Measurements from ENCODE around the gene FAM193B.

Gene FAM193B

DNA sequence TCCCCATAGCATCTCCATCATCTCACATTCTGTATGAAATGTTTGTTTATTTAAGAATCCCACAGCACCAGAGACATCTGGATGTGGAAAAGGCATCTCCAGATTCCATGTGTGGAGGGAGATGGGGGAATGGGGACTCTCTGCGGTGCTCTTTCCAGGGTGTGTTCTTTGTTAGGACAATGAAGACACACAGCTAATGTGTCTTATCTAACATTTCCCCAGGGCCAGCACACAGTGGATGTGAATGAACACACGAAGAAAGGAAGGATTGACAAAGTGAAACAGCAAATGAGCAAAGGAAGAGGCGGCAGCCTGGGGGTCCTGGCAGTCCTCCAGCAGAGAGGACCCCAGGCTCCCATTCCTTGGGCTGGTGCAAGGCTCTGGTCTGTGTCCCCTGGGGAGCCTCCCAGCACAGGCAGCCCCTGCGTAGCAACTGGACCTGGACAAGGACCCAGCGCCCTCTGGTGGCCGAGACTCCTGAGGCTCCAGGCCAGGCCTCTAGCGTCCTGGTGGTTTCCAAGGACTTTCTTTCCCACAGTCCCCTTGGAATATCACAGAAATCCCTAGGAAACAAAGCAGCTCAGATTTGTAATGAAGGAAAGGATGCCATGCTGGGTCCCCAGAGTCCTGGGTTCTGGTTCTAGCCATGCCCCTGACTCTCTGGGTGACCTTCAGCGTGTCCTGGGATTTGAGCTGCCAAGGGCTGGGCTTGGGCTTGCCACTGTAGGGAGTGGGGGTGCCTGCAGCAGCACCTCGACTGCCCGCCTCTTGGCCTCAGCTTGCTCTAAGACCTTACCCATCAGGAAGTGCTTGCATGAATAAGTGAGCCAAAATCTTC lies 53.5 kb downstream of the FAM193B start:
- DNase-seq (ENCODE audit: low read depth): peak; percentile 82

DNA sequence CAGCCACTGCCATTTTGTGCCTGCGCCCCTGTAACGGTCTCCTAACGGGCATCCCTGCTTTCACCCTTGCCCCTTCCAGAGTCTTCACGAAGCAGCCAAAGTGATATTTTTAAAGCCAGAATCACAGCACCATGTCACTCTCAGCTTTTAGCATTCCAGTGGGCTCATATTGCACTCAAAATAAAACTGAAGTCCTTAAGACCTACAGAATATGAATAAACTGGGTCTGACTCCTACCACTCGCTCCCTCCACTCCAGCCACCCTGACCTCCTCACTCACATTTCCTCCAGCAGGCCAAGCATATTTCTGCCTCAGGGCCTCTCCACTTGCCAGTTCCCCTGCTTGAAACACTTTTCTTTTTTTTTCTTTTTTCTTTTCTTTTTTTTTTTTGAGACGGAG lies 54.5 kb downstream of the FAM193B start:
- no peak for DNase-seq (ENCODE audit: low read depth)

DNA sequence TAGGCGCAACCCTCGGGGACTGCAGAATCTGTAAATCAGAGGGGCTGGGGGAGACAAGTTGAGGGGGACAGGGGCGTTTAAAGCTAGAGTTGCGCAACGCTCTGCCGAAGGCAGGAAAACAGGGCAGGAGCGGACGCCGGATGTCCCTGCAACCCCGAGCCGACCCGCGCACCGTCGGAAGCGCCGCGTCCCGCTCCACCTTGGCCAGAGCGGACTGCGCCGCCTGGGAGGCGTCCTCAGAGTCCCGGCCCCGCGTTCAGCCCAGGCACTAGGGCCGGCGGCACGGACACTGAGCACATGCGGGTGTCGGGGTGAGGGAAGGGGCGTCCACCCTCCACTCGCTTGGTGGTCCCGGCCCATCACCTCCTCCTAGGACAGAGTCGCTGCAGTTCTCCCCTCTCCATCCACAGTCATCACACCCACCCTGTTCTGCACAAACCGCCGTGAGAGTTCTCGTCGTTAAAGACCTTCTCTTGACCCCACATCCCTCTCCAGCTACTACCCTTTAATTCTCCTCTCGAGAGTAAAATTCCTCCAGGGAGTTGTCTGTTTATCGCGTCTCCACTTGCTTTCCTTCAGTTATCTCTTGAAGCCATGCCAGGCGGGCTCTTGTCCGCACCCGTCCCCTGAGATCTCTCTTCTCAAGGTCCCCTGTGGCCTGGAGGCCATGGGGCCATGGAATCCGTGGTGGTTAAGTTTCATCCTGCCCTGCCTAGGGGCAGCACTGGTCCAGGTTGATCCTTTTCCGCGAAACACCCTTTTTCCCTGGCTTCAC lies 56.2 kb downstream of the FAM193B start:
- no peak for DNase-seq (ENCODE audit: low read depth)

DNA sequence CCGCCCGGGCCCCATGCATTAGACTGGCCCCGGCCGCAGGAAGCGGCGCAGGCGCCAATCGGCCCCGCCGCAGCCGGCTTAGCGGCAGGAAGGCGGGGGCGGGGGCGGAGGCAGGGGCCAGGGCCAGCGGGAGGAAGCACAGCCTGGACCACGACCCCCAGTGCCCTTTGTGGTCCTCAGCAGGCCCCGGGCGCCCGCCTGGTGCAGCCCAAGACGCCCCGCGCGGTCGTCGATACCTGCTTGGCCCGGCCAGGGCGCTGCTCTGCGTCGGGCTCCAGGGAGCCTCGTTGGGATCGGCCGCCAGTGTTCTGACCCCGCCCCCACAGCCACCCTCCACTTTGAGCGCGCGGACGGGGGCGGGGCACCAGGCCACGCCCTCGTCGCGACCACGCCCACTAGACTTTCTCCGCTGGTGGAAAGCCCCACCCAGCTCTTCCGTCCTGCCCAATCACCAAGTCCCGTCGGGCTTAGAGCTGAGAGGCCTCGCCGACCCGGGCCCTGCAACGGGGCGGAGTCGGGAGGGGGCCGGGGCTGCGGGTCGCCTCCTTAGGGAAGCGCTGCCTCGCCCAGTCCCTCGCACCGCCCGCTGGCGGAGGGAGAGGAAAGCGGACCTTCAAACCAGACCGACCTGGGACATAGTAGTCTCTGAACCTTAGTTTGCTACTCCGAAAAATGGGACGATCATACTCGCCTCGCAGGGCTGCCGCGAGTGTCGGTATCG lies 56.9 kb downstream of the FAM193B start, which contains the start of gene PDLIM7:
PDLIM7 (minus strand) TSS at position 313 of the 721 bp plus-strand sequence. CDS start 1,092 bp downstream, outside the sequence.
- DNase-seq (ENCODE audit: low read depth): peak; percentile 86

DNA sequence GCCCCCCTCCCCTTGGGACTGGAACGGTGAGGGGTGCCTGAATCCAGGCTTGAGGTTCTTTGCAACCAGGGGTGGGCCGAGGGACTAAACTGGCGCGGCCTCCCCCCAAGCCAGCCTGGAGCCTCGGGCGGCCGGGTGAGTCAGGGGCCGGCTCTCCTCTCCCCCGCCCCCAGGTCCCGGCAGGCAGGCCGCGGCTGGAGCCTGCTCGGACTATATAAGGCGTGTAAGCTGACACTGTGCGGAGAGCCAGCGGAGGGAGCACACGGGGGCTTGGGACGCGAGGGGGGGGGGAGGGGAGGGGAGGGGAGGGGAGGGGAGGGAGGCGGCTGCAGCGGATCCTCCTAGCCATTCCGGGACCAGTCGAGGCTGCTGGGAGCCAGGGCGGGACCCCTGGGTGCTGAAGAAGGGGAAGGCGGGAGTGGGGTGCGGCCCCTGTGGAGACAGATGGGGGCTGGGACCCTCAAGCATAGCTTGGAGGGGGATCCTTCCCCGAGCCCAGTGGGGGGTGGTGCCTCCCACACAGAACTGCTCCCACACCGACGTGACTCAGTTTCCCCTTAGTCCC lies 57.6 kb downstream of the FAM193B start:
- DNase-seq (ENCODE audit: low read depth): no peak

DNA sequence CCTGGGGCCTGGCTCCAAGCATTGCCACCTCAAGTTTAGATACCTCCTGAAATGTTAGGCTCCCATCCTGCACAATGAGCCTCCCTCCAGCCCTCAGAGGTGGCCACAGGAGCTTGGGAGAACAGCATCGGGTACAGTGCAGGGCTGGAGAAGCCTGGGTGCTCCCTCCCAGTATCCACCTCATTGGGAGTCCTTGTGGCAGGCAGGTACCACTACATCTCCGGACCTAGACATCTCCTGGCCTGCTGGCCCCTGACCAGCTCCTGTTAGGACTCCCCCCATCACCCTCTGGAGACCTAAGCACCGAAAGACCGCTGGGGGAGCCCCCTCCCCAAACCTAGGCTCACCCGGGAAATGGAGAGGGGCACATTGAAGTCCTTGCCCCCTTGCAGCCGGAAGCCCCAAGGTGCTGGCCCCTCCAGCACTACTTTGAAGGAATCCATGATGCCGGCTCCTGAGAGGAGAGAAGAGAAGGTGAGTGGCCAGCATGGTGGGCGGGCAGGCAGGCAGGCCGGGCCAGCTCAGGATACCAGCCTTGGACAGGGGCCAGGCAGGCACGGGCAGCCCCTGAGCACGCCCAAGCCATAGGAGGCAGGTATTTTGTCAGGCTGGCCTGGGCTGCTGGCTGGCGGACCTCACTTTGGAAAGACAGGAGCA lies 58.2 kb downstream of the FAM193B start:
- DNase-seq (ENCODE audit: low read depth): no peak

DNA sequence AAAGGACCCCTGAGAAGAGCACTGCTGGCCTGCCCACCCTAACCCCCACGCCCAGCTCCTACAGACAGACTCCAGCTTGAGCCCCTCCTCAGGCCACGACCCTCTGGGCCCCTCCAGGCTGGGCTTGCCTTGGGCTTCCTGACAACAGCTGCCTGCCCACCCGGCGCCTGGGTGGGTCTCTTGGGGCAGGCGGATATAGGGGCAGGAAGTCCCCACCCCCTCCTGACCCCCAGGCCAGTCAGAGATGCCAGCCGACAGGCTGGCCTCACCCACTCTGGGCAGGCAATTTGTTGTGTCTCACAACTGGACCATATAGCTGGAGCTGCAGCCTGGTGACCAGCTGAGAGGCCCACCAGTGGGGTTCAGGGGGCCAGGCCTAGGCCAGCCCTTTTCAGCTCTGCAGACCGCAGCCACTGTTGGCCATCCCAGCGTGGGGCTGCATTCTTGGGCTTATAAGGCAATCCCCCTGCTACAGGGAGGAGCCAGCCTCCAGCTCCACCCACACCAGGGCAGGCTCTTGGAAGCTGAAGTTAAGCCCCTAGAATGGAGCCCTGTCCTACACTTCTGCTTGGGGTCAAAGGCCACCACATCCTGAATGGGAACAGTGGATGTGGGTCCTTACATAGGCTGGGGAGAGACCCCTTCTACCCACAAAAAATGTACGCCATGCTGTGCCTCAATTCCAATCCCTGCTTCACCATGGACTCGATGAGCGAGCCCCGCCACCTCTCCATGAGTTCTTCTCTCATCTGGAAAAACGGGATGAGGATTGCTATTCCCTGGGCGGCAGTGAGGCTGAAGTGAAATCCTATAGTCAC lies 58.9 kb downstream of the FAM193B start:
- no peak for DNase-seq (ENCODE audit: low read depth)

DNA sequence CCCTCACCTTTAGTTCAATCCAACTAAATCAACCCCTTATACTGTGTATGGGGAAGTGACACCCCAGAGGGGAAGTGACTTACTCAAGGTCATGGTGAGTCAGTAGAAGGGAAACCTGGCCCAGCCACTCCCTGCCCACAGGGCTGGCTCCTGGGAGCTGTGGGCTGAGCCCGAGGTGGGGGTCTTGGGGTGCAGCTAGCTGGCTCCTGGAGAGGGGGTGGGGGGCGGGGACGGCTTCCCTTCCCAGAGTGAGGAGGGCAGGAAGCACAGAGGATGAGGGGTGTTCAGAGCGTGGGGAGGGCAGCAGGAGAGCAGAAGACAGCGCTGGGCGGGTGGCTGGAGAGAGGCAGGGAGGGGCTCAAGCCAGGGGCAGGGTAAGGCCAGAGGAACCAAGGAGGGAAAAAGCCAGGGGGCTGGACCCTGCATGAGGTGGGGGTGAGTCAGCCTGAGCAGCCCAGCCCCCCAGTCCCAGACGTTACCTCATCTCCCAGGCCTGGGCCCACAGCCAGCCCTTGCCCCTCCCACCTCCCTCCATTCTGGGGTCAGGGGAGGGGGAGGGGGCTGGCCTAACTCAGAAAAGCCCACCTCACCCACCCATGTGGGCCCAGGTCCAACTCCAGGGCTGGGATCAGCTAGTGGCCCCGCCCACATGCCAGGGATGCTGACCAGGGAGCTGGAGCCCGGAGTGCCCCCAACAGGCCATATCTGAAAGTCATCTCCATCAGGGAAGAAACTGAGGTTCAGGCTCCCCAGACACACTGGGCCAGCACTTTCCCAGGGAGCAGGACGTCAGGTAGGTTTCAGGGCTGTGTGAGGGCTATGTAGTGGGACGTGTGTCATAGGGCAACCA lies 59.8 kb downstream of the FAM193B start:
- DNase-seq (ENCODE audit: low read depth): no peak

DNA sequence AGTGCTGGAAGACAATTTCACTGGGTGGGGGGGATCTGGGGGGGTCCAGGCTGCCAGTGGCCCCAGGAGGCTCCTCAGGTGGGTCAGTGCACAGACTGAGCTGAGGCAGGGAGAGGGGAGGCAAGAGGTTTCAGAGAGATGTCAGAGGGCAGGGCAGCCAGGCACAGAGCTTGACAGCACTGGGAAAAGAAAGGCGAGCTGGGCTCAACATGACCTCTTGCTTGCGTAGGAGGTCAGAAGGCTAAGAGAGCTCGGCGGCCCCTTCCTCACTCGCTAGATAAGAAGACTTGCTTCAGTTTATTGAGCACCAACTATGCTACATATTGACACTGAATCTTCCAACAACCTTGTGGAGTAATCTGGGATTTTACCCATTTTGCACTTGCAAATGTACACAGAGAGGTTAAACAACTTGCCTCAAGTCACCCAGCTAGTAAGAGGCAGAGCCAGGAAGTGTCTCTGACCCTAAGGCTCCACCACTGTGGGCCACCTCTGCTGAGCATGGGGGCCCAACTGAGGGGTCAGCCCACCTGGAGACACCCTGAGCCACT lies 60.5 kb downstream of the FAM193B start:
- no peak for DNase-seq (ENCODE audit: low read depth)

DNA sequence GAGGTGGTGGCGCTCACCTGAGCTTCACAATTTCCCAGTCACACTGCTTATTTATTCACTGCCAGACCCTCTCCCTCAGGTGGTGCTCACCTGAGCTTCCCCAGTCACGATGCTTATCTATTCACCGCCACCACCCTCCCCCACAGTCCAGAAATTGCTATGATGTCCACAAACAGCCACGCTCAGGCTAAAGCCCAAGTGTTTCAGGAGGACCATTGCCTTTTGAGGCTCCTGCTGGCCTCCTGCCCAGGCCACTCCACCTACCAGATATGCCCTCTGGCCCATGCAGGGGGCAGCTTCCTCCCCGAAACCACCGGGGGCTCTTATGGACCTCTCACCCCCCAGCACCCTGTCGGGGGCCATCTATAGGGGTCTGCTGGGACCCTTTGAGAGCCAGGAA lies 61.5 kb downstream of the FAM193B start:
- no peak for DNase-seq (ENCODE audit: low read depth)

DNA sequence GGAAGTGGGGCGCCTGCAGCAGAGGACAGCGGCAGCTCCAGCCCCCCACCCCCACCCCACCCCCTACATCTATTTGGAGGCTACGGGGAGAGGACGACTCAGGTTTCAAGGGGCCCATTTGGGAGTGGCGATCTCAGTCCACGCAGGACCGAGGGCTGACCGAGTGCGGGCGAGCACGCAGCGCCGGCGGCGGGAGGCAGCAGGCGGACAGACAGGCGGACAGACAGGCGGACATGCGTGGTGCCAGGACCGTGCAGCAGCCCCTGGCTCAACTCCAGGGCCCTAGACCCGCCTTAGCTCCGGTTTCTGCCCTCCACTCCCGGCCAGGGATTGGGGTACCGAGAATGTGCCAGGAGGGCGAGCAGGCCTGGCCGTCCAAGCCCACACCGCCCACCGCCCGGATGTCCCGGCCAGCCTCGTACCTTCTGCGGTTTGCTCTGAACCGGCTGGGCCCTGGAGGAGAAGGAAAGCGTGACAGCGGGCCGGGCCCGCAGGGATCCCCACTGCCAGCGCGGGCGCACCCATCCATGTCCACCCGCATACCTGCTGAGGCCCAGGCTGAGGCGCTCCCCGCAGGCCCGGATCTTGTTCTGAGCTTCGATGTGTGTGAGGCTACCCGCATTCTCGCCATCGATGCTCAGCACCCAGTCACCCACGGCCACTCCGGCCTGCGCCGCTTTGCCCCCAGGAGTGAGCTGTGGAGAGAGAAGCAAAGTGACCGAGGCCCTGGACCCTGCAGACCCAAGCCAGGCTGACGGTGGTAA lies 62.2 kb downstream of the FAM193B start:
- no peak for DNase-seq (ENCODE audit: low read depth)

DNA sequence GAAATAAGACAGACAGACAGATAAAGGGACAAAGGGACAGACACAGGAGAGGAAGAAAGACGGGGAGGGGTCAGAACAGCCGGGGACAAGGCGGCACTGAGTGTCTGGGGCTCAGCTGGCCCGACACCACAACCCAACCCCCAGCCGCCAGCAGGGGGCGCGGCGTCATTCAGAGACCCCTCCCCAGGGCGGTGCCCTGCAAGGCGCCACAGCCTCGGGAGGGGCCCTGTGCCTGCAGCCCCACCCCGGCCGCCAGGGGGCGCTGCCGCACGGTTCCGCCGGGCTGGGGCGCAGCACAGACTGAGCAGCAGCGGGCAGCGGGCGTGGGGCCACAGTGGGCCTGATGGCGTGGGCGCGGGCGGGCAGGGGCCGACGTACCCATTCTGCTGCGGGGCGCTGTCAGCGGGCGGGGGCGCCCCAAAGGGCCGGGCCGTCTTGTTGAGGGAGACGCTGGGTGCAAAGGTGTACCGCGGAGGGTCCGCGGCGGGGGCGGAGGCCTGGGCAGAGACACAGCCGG lies 62.9 kb downstream of the FAM193B start:
- no peak for DNase-seq (ENCODE audit: low read depth)

DNA sequence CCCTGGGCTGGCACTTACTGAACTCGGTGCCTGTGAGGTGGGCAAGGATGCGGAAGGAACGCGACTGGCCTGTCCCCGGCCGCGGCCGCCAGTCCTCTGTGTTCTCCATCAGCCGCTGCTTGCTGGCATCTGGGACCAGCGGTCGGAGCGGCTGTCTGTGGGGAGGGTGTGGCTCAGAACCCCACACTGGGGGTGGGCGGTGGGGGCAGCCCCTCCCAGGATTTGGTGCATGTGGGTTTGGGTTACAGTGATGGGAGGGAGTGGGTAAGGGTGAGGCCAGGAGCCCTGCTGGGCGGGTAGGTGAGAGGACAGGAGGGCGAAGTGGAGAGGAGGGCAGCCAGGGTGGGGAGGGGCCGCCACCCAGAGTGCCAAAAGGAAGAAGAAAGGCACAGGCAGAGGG lies 63.4 kb downstream of the FAM193B start:
- no peak for DNase-seq (ENCODE audit: low read depth)

DNA sequence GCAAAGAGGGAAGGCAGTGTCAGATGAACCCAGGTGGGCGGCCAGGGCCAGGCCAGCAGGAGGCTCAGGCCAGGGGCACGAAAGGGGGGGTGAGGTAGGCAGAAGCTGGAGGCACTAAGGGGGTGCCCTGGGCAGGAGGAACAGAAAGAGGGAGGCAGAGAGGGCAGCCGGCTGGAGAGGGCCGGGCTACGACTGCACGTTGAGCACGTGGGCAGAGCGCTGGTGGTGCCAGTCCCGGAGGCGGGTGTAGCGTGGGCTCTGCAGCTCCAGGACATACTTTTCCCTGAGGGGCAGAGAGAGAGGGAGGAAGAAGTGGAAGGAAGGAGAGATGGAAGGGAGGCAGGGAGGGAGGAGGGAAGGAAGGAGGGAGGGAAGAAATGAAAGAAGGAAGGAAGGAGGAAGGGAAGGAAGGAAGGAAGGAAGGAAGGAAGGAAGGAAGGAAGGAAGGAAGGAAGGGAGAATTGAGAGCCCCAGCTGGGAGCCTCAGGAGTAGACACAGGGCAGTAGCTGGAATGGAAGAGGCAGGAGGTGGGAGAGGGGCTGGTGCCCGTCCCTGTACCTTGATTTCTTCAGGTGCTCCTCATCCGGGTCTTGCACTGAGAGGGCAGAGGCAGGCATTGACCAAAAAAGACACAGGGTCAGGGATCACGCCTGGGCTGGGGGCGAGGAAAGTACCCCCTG lies 63.9 kb downstream of the FAM193B start:
- no peak for DNase-seq (ENCODE audit: low read depth)

DNA sequence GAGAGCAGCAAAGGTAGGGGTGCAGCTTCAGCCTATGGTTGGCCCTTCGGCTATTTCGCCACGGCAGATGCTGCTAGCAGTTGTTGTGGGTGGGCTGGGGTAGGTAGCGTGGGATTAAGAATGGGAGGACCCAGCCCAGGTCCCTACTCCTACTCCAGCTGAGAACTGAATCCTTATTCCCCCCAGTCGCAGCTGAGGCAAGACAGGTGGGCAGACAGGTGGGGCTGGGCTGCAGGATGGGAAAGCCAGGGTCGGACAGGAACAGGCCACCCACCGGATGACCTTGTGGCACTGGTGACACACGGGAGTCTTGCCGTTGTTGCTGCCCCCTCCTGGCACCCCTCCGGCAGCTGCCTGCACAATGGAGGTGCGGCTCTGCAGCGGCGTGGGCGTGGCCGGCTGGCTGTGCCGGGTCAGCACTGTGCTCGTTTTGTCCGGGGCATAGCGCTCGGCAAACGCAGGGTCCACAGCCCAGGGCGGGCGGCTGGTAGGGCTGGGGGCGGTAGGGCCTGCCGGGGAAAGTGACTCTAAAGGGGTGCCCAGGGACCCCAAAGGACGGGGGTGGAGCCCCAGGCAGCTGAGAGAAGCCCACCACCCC lies 65.1 kb downstream of the FAM193B start:
- no peak for DNase-seq (ENCODE audit: low read depth)

DNA sequence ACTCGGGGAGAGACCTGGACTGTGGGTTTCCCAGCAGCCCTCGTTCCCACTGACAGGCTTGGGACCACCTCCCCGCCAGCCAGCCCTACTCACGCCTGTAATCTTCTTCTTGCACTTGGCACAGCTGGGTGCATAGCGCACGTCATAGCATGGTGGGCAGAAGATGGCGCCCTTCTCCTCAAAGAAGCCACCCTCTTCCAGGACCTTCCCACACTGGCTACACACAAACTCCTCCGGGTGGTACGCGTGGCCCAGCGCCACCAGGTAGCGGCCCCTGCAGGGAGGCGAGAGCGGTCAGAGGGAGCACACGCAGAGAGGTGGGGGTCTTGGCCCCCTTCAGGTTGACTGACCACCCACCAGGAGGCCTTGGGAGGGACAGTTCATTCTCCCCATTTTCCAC lies 66.4 kb downstream of the FAM193B start:
- DNase-seq (ENCODE audit: low read depth): no peak

DNA sequence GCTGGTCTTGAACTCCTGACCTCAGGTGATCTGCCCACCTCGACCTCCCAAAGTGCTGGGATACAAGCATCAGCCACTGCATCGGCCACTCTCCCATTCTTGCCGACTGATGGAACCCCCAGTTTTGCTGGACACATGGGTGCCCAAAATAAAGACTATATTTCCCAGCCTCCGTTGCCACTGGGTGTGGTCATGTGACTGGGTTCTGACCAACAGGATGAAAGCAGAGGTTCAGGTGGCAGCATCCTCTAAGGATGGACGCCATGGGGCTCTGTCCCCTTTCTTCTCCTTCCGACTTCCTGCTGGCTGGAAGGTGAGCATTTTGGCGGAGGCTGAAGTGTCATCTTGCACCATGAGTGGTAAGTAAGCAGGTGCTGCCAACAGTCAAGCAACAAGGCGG lies 67.2 kb downstream of the FAM193B start:
- no peak for DNase-seq (ENCODE audit: low read depth)

DNA sequence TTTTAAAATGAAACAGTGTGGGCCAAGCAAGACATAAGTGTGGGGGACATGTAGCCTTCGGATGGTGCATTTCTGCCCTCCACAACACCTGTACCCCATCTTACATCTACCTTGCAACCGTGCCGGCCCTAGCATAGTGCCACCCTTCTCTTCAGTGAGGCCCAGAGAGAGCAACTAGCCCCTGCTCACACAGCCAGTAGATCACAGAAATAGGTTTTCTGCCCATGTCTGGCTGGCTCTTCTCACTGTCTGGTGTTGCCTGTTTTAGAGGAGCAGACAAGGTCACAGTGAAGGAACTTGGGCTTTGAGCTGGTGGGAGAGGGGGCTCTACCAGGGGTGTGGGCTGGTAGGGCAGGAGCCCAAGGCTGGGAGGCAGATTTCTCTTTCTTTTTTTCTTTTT lies 68.1 kb downstream of the FAM193B start:
- DNase-seq (ENCODE audit: low read depth): no peak
